ENCODE data around the gene ADAMTS12. TPM values are rescaled to one million over a fixed set of nuclear protein-coding genes. Genes with fewer than 3 reads are reported as not detected.
"Not testable (repeated sequence)": the region's sequence is repeated elsewhere in the genome, so short reads cannot be mapped to it uniquely, and the experiment has no call there.

ADAMTS12 gene
- total RNA-seq, 1 experiment from 2014 or later = 17.5 TPM

- no peak for DNase-seq
- no peak overlapping the region for H3K4me3 ChIP-seq
- H3K36me3 ChIP-seq = no peaks in the 10 kb centered on the region
- no peaks in the 10 kb centered on the region for H3K9me3 ChIP-seq (replicated peaks)
- no peaks in the 10 kb centered on the region for H3K27me3 ChIP-seq
- no peaks in the 10 kb centered on the region for H3K4me1 ChIP-seq
- no peak overlapping the region for H3K27ac ChIP-seq
Observed at GRCh38 chr5:33563530-33563929, 328.3 kb downstream of the ADAMTS12 start.

- Histone ChIP-seq H3K27me3 (no peaks in the 10 kb centered on the region), H3K4me1 (no peaks in the 10 kb centered on the region), H3K9me3 (replicated peaks) (no peaks in the 10 kb centered on the region), H3K27ac (no peak overlapping the region), H3K4me3 (no peak overlapping the region), H3K36me3 (no peaks in the 10 kb centered on the region)
- no peak for DNase-seq
Observed at GRCh38 chr5:33558489-33558888, 333.3 kb downstream of the ADAMTS12 start.

GRCh38 chr5:33557605-33558004 is 334.2 kb downstream of the ADAMTS12 start:
- Histone ChIP-seq H3K9me3 (replicated peaks) (no peaks in the 10 kb centered on the region), H3K4me1 (no peaks in the 10 kb centered on the region), H3K27me3 (no peaks in the 10 kb centered on the region), H3K4me3 (no peak overlapping the region), H3K36me3 (no peaks in the 10 kb centered on the region), H3K27ac (no peak overlapping the region)
- peak; percentile 49 to 53 for DNase-seq

GRCh38 chr5:33556330-33557328 is 335.2 kb downstream of the ADAMTS12 start:
- DNase-seq = no peak
- H3K4me3 ChIP-seq = no peak overlapping the region
- no peaks in the 10 kb centered on the region for H3K36me3 ChIP-seq
- no peaks in the 10 kb centered on the region for H3K9me3 ChIP-seq (replicated peaks)
- no peaks in the 10 kb centered on the region for H3K27me3 ChIP-seq
- H3K4me1 ChIP-seq = no peaks in the 10 kb centered on the region
- no peak overlapping the region for H3K27ac ChIP-seq

- DNase-seq = no peak
Observed at GRCh38 chr5:33549982-33550567, 341.7 kb downstream of the ADAMTS12 start.

GRCh38 chr5:33539790-33540189 is 352.0 kb downstream of the ADAMTS12 start:
- H3K4me3 ChIP-seq; H3K27ac ChIP-seq; H3K9me3 ChIP-seq (replicated peaks); H3K27me3 ChIP-seq; DNase-seq; H3K4me1 ChIP-seq; H3K36me3 ChIP-seq: not testable (repeated sequence)

More at GRCh38 chr5:33549982-33550567, 341.7 kb downstream of the ADAMTS12 start:
- no peak overlapping the region for H3K27ac ChIP-seq
- no peaks in the 10 kb centered on the region for H3K4me1 ChIP-seq
- H3K4me3 ChIP-seq = no peak overlapping the region
- H3K27me3 ChIP-seq = no peaks in the 10 kb centered on the region
- H3K9me3 ChIP-seq (replicated peaks) = no peaks in the 10 kb centered on the region
- H3K36me3 ChIP-seq = no peaks in the 10 kb centered on the region; the same call in 1 of the 2 replicates

- H3K36me3 ChIP-seq = no peaks in the 10 kb centered on the region
- no peaks in the 10 kb centered on the region for H3K4me1 ChIP-seq
- H3K9me3 ChIP-seq (replicated peaks) = no peaks in the 10 kb centered on the region
- H3K27me3 ChIP-seq = no peaks in the 10 kb centered on the region
- H3K4me3 ChIP-seq = no peak overlapping the region
- DNase-seq = no peak
- no peak overlapping the region for H3K27ac ChIP-seq
Observed at GRCh38 chr5:33539212-33539611, 352.6 kb downstream of the ADAMTS12 start.

- no peaks in the 10 kb centered on the region for H3K36me3 ChIP-seq
- no peak for DNase-seq
- no peaks in the 10 kb centered on the region for H3K4me1 ChIP-seq
- H3K27ac ChIP-seq = no peak overlapping the region
- no peaks in the 10 kb centered on the region for H3K9me3 ChIP-seq (replicated peaks)
- no peaks in the 10 kb centered on the region for H3K27me3 ChIP-seq
- no peak overlapping the region for H3K4me3 ChIP-seq
Observed at GRCh38 chr5:33538201-33538600, 353.6 kb downstream of the ADAMTS12 start.

- no peak for DNase-seq
Observed at GRCh38 chr5:33537240-33537639, 354.6 kb downstream of the ADAMTS12 start.

GRCh38 chr5:33536802-33537201 is 355.0 kb downstream of the ADAMTS12 start:
- H3K4me1 ChIP-seq = no peaks in the 10 kb centered on the region
- no peak overlapping the region for H3K27ac ChIP-seq
- H3K36me3 ChIP-seq = no peaks in the 10 kb centered on the region
- H3K27me3 ChIP-seq = no peaks in the 10 kb centered on the region
- no peak for DNase-seq
- no peak overlapping the region for H3K4me3 ChIP-seq
- H3K9me3 ChIP-seq (replicated peaks) = no peaks in the 10 kb centered on the region

More at GRCh38 chr5:33537240-33537639, 354.6 kb downstream of the ADAMTS12 start:
- H3K27me3 ChIP-seq = no peaks in the 10 kb centered on the region
- no peaks in the 10 kb centered on the region for H3K4me1 ChIP-seq
- no peak overlapping the region for H3K27ac ChIP-seq
- H3K9me3 ChIP-seq (replicated peaks) = no peaks in the 10 kb centered on the region
- no peak overlapping the region for H3K4me3 ChIP-seq
- no peaks in the 10 kb centered on the region for H3K36me3 ChIP-seq

- no peaks in the 10 kb centered on the region for H3K27me3 ChIP-seq
- no peaks in the 10 kb centered on the region for H3K9me3 ChIP-seq (replicated peaks)
- no peak overlapping the region for H3K4me3 ChIP-seq
- DNase-seq = no peak
- no peak overlapping the region for H3K27ac ChIP-seq
- H3K4me1 ChIP-seq = no peaks in the 10 kb centered on the region
- H3K36me3 ChIP-seq = no peaks in the 10 kb centered on the region; the same call in 1 of the 2 replicates
Observed at GRCh38 chr5:33531824-33532223, 360.0 kb downstream of the ADAMTS12 start.

- no peak overlapping the region for H3K4me3 ChIP-seq
- H3K4me1 ChIP-seq = no peaks in the 10 kb centered on the region; the same call in 1 of the 2 replicates
- no peaks in the 10 kb centered on the region; the same call in 1 of the 2 replicates for H3K36me3 ChIP-seq
- H3K27ac ChIP-seq = no peak overlapping the region
- DNase-seq = no peak
- H3K9me3 ChIP-seq (replicated peaks) = no peaks in the 10 kb centered on the region
- H3K27me3 ChIP-seq = no peaks in the 10 kb centered on the region
Observed at GRCh38 chr5:33531037-33531298, 360.8 kb downstream of the ADAMTS12 start.

- Histone ChIP-seq H3K27me3 (no peaks in the 10 kb centered on the region), H3K4me3 (no peak overlapping the region), H3K9me3 (replicated peaks) (no peaks in the 10 kb centered on the region), H3K27ac (no peak overlapping the region), H3K4me1 (peaks cover 1% of the 10 kb centered on the region), H3K36me3 (no peaks in the 10 kb centered on the region; the same call in 1 of the 2 replicates)
- no peak for DNase-seq
Observed at GRCh38 chr5:33530183-33531036, 361.4 kb downstream of the ADAMTS12 start.

GRCh38 chr5:33527696-33528095 is 364.1 kb downstream of the ADAMTS12 start:
- H3K27ac ChIP-seq = no peak overlapping the region
- peaks cover 14% of the 10 kb centered on the region for H3K4me1 ChIP-seq
- no peaks in the 10 kb centered on the region for H3K27me3 ChIP-seq
- no peak for DNase-seq
- no peaks in the 10 kb centered on the region for H3K9me3 ChIP-seq (replicated peaks)
- H3K4me3 ChIP-seq = no peak overlapping the region
- no peaks in the 10 kb centered on the region; the same call in 1 of the 2 replicates for H3K36me3 ChIP-seq

- Histone ChIP-seq H3K27me3 (no peaks in the 10 kb centered on the region), H3K4me1 (peaks cover 14% of the 10 kb centered on the region), H3K36me3 (no peaks in the 10 kb centered on the region; the same call in 1 of the 2 replicates), H3K9me3 (replicated peaks) (no peaks in the 10 kb centered on the region), H3K4me3 (no peak overlapping the region), H3K27ac (no peak overlapping the region)
- DNase-seq = no peak
Observed at GRCh38 chr5:33526755-33527154, 365.0 kb downstream of the ADAMTS12 start.

Measured in SJCRH30 (cell line).